ENCODE data around the gene SYCP2.

Gene SYCP2

DNA sequence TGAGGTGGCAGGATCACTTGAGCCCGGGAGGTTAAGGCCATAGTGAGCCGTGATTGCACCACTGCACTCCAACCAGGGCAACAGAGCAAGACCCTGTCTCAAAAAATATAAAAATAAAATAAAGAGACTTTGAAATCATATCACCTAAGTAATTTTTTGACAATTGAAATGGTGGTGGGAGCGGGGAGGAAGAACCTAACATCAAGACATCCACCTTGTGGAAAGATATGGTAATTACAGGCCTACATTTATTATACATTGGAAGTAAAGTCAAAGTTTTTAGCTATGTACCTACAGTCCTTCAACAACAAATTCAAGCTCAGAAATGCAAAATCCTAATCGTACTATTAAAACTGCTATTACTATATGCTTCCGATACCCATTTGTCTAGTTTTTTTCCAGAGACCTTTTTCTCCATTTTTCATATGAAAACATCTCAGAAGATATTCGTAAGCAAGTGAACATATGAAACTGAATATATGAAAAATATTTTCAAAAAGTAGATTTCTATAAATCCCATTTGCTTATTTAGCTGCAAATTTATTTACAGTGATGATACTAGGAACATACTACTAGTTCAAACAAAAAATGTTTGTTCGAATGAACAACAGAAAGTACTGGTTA, 83.3 kb downstream of the SYCP2 start:
- Histone ChIP-seq H3K4me1 (ENCODE audit: low read length) (no peaks in the 10 kb centered on the region), H3K4me3 (ENCODE audit: low read length) (no peak overlapping the region), H3K36me3 (replicated peaks; ENCODE audit: low read depth, low read length) (no peaks in the 10 kb centered on the region), H3K27ac (ENCODE audit: low read length) (no peak overlapping the region), H3K79me2 (ENCODE audit: low read length) (no peaks in the 10 kb centered on the region), H3K9me3 (ENCODE audit: insufficient read depth, low read length) (no peaks in the 10 kb centered on the region), H3K27me3 (ENCODE audit: low read depth, low read length) (peaks cover 36% of the 10 kb centered on the region), H3K9ac (ENCODE audit: low read length) (no peak overlapping the region), H4K20me1 (ENCODE audit: insufficient read depth, low read length) (no peaks in the 10 kb centered on the region), H2AFZ (ENCODE audit: low read depth, low read length) (no peak overlapping the region), H3K4me2 (ENCODE audit: low read length) (no peak overlapping the region)
- TF ChIP-seq EZH2phosphoT487 (IDR thresholded peaks at IDR 0.05; ENCODE audit: low read depth): no peak
- TF ChIP-seq CTCF (IDR thresholded peaks at IDR 0.05; ENCODE audit: low read depth, low read length): peak; percentile 71

DNA sequence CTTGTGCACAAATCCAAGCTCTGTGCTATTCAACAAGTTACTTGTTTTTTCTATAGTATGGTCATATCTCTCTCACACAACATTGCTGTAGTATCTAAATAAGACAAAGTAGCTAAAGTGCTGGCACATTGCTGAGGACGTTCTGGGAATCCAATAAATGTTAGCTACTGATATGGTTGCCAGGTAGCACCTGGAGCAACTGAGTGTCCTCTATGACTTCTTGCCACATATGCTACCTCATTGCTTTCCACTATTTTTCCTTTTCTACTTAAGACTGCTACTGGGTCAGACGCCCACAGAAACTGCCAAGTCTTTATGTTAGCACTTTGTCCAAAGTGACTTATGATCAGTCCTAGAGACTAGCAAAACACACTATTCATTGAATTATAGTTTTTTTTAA, 85.3 kb downstream of the SYCP2 start:
- Histone ChIP-seq H2AFZ (ENCODE audit: low read depth, low read length) (no peak overlapping the region), H3K4me1 (ENCODE audit: low read length) (no peaks in the 10 kb centered on the region), H3K27ac (ENCODE audit: low read length) (no peak overlapping the region), H4K20me1 (ENCODE audit: insufficient read depth, low read length) (no peaks in the 10 kb centered on the region), H3K4me3 (ENCODE audit: low read length) (no peak overlapping the region), H3K9ac (ENCODE audit: low read length) (no peak overlapping the region), H3K36me3 (replicated peaks; ENCODE audit: low read depth, low read length) (no peaks in the 10 kb centered on the region), H3K27me3 (ENCODE audit: low read depth, low read length) (peaks cover 35% of the 10 kb centered on the region), H3K9me3 (ENCODE audit: insufficient read depth, low read length) (no peaks in the 10 kb centered on the region), H3K79me2 (ENCODE audit: low read length) (no peaks in the 10 kb centered on the region), H3K4me2 (ENCODE audit: low read length) (no peak overlapping the region)
- TF ChIP-seq EZH2phosphoT487 (IDR thresholded peaks at IDR 0.05; ENCODE audit: low read depth) (no peak), CTCF (IDR thresholded peaks at IDR 0.05; ENCODE audit: low read depth, low read length) (no peak)

GRCh38 chr20:59845472-59845871, 88.0 kb downstream of the SYCP2 start:
- Histone ChIP-seq H3K27ac (ENCODE audit: low read length) (no peak overlapping the region), H3K9me3 (ENCODE audit: insufficient read depth, low read length) (no peaks in the 10 kb centered on the region), H3K4me2 (ENCODE audit: low read length) (no peak overlapping the region), H3K79me2 (ENCODE audit: low read length) (no peaks in the 10 kb centered on the region), H2AFZ (ENCODE audit: low read depth, low read length) (no peak overlapping the region), H3K9ac (ENCODE audit: low read length) (no peak overlapping the region), H3K27me3 (ENCODE audit: low read depth, low read length) (peaks cover 48% of the 10 kb centered on the region), H3K36me3 (replicated peaks; ENCODE audit: low read depth, low read length) (no peaks in the 10 kb centered on the region), H4K20me1 (ENCODE audit: insufficient read depth, low read length) (no peaks in the 10 kb centered on the region), H3K4me3 (ENCODE audit: low read length) (no peak overlapping the region), H3K4me1 (ENCODE audit: low read length) (no peaks in the 10 kb centered on the region)
- TF ChIP-seq CTCF (IDR thresholded peaks at IDR 0.05; ENCODE audit: low read depth, low read length) (no peak), EZH2phosphoT487 (IDR thresholded peaks at IDR 0.05; ENCODE audit: low read depth) (no peak)

- H3K27me3 ChIP-seq (ENCODE audit: low read depth, low read length): peaks cover 80% of the 10 kb centered on the region
- no peak overlapping the region for H3K9ac ChIP-seq (ENCODE audit: low read length)
- H3K9me3 ChIP-seq (ENCODE audit: insufficient read depth, low read length): no peaks in the 10 kb centered on the region
- no peaks in the 10 kb centered on the region for H3K4me1 ChIP-seq (ENCODE audit: low read length)
- H2AFZ ChIP-seq (ENCODE audit: low read depth, low read length): no peak overlapping the region
- no peaks in the 10 kb centered on the region for H4K20me1 ChIP-seq (ENCODE audit: insufficient read depth, low read length)
- no peaks in the 10 kb centered on the region for H3K79me2 ChIP-seq (ENCODE audit: low read length)
- H3K4me3 ChIP-seq (ENCODE audit: low read length): no peak overlapping the region
- no peak overlapping the region for H3K4me2 ChIP-seq (ENCODE audit: low read length)
- H3K36me3 ChIP-seq (replicated peaks; ENCODE audit: low read depth, low read length): no peaks in the 10 kb centered on the region
- no peak for TF ChIP-seq EZH2phosphoT487 (IDR thresholded peaks at IDR 0.05; ENCODE audit: low read depth)
- TF ChIP-seq CTCF (IDR thresholded peaks at IDR 0.05; ENCODE audit: low read depth, low read length): no peak
- H3K27ac ChIP-seq (ENCODE audit: low read length): no peak overlapping the region
Observed at GRCh38 chr20:59839400-59839799, 94.0 kb downstream of the SYCP2 start.
